COR-L47 (cell line): ENCODE data around the gene SPATS2.
"Not testable (repeated sequence)": the region's sequence is repeated elsewhere in the genome, so short reads cannot be mapped to it uniquely, and the experiment has no call there.

Source experiments
- DNase-seq: peaks from one replicate; lab custom pipeline; 2025; lab: John Stamatoyannopoulos, UW

SPATS2 gene

DNA sequence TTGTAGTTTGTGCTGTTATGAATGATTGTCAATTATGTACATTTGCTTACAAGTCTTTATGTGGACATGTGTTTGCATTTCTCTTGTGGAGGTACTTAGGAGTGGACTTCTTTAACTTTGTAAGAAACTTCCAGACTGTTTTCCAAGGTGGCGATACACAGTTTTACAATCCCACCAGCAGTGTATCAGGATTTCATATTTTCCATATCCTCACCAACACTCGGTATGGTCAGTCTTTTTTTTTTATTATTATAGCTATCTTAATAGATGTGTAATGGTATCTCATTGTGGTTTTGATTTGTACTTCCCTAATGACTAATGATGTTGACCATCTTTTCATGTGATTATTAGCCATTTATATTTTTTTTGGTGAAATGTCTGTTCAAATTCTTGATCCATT is 97.9 kb downstream of the SPATS2 start:
- no peak for DNase-seq

DNA sequence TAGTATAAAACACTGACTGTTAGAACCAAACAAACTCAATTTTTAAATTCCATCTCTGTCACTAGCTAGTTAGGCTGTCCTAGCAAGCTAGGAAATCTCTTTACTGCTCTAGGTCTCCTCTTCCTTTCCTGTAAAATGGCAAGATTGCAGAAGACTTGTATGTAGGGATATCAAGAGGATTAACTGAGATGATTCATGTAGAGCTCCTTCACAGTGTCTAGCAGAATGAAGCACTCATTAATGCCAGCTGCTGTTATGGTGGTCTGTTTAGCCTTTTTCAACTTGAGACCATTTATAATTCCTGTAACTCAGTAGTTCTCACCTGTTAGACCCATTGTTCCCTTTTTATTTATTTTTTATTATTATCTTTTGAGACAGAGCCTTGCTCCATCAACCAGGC is 103.7 kb downstream of the SPATS2 start:
- DNase-seq, result no peak

DNA sequence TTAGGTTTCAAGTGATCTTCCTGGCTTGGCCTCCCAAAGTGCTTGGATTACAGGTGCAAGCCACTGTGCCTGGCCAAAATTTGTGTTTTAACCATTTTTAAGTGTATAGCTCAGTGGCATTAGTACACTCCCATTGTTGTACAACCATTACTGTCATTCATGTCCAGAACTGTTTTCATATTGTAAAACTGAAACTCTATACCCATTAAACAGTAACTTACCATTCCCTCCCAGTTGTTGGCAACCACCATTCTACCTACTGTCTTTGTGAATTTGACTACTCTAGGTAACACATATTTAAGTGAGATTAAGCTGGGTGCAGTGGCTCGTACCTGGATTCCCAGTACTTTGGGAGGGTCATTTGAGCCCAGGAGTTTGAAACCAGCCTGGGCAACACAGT is 104.3 kb downstream of the SPATS2 start:
- DNase-seq, result no peak

DNA sequence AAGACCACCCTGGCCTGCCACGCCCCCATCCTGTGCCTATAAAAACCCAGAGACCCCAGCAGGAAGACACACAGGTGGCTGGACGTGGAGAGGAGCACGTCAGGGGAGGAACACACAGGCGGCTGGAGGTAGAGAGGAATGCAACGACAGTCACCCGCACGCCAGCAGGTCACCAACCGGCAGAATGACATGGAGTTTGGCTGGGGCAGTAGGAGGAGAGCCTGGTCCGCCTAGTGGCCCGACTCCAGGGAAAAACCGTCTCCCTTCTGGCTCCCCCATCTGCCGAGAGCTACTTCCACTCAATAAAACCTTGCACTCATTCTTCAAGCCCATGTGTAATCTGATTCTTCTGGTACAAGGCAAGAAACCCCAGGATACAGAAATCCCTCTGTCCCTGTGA is 108.8 kb downstream of the SPATS2 start:
- DNase-seq, result no peak

- DNase-seq, result no peak
Observed at GRCh38 chr12:49478949-49479664, 111.8 kb downstream of the SPATS2 start.

GRCh38 chr12:49482095-49483051 is 115.1 kb downstream of the SPATS2 start:
- peak; percentile 77 for DNase-seq

- no peak for DNase-seq
Observed at GRCh38 chr12:49483619-49484018, 116.4 kb downstream of the SPATS2 start.

- no peak for DNase-seq
Observed at GRCh38 chr12:49487605-49488004, 120.3 kb downstream of the SPATS2 start.

DNA sequence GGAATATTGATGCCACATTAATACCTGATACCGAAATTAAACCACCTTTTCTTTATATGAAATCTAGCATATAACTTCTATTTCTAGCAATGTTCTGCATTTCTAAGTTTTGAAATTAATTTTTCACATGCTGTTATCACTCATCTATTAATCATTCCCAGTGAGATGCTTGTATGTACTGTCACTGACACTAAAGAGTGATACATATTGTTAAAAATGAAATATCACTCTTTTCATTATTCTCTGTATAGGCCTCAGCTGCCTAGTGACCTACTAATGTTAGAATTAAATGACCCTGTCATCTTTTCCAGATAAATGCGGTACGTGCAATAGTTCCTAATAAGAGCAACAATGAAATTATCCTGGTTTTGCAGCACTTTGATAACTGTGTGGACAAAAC is 121.9 kb downstream of the SPATS2 start:
- DNase-seq, result no peak

DNA sequence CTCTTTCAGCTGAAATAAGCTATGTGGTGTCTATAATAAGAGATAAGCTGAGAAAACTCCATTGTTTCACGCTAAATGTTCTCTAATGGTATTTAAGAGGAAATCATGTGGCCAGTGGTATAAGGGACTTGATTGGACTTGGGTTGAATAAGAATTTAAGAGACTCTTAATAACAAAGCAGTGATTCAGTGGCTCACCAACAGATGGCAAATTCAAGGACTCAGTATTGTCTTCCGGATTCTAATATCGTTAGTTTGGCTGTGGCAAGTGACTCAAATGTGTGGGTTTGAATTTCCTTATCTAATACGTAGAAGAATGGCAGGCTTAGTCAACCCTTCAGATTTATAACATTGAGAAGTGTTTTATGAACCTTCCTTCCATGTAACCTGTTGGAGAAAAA is 122.5 kb downstream of the SPATS2 start:
- DNase-seq, result no peak

DNA sequence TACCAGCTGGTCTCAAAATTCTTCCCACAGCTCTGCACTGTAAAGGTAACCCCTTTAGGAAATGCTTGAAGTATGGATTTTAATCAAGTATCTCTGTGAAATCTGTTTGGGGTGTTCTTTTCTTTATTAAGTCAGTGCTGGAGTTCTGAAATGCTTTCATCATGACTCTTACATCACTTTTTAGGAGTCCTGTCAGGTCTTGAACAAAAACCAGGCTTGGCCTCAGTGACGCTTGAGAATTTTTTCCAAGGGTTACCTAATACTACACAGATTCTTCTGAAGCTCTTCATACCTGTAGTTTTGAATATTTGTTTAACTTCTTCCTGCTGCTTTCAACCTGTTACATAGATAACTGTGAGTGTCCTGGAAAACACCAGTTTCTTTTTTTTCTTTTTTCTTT is 124.6 kb downstream of the SPATS2 start:
- DNase-seq, result no peak

DNA sequence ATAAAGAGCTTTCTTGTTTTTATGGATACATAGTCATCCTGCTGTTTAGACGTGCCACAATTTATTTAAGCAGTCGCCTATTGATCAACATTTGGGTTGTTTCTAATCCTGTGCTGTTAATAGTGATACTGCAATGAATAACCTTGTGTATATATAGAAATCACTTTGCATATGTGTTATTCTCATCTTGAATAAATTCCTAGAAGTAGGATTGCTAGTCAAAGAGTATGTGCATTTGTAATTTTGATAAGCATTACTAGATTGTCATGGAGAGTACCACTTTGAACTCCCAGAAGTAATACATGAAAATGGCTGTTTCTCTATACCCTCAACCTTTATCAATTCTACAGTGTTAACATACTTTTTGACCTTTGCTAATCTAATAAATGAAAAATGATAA is 126.6 kb downstream of the SPATS2 start:
- DNase-seq, result no peak

- DNase-seq, result no peak
Observed at GRCh38 chr12:49496417-49497360, 129.4 kb downstream of the SPATS2 start.

DNA sequence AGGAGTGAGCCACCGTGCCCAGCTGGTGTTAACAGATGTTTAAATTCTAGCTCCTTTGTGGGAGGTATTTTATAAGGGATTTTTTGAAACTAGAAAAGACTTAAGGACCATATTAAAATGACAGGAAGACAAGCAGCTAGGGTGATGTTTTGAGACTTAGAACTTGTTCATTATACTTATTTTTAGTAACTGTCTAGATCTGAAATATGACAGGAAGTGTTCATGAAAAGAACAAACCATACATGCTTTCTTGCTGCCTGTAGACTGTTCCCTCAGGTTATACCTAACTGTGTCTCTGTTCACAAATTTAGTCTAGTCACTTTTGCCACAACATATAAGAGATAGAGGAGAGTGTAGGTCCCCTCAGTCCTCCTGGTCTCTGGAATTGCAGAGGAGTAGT is 134.6 kb downstream of the SPATS2 start:
- DNase-seq, result no peak

DNA sequence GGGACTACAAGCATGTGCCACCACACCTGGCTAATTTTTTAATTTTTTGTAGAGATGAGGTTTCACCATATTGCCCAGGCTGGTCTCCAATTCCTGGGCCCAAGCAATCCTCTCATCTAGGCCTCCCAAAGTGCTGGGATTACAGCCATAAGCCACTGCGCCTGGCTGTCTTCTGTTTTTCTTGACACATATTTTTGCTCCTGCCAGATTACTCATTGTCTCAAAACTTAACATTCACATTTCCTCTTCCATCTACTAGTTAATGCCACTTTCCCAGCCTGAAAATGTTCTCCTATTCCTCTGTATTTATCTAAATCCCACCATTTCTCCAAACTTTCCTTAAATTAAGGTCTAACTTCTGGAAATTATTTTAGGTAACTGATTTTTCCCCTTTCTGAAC is 135.3 kb downstream of the SPATS2 start:
- no peak for DNase-seq

- no peak for DNase-seq
Observed at GRCh38 chr12:49503674-49504180, 136.5 kb downstream of the SPATS2 start.

DNA sequence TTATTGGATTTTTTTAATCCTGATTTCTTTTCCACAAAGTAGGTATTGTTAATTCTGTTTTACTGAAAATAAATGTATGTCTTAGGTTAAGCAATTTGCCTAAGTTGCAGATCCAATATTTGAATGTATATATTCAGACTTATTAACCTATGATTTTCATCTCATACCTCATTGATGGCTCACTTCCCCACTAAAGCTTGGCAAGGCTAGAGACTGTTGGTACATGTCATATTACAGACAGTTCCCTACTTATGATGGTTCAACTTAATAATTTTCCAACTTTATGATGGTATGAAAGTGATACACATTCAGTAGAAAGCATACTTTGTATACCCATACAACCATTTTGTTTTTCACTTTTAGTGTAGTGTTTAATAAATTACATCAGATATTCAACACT is 138.4 kb downstream of the SPATS2 start:
- no peak for DNase-seq

GRCh38 chr12:49507139-49507538 is 139.9 kb downstream of the SPATS2 start:
- no peak for DNase-seq

DNA sequence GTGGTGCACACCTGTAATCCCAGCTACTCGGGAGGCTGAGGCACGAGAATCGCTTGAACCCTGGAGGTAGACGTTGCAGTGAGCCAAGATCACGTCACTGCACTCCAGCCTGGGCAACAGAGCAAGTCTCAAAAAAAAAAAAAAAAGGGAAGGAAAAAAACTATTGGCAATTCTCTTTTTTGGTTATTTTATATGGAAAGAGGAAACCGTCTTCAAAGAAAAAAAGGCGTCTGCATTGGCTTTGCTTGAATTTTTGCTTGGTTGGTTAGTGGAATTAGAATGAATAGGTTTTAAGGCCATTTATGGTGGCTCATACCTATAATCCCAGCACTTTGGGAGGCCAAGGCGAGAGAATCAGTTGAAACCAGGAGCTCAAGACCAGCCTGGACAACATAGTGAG is 142.4 kb downstream of the SPATS2 start:
- DNase-seq, result not testable (repeated sequence)

DNA sequence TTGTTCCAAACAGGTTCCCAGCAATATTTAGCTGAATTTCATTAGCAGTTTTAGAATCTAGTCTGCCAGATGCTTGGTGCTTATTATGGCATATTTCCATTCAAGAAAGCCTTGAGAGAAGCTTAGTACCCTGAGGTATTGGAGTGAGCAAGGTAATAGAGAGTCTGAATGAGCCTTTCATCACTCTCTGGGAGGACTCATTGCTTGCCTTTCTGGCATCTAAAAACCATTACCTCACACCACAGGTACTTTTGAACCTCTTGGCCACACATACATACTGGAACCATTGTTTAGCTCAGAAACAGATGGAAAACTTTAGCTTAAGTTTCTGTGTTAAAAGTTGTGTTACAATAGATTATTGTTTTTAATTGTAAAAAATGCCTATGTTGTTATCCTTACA is 144.1 kb downstream of the SPATS2 start:
- DNase-seq, result no peak

GRCh38 chr12:49512546-49512945 is 145.3 kb downstream of the SPATS2 start:
- no peak for DNase-seq

DNA sequence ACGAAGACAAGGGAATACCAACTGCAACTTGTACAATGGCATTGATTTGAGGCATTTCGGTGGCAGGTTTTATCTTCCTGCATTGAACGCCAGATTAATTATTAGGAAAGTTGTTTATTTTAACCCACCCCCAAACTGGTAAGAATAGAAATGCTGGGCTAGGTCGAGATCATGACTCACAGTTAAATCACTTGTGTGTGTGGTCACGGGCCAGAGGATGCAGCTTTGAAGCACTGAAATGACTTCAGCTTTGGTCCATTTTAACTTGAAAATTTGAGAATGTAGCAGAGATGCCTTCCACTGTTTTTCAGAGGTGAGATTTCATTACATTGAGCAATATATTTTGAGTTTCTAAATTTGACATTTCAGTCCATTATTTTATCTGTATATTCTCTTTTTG is 148.0 kb downstream of the SPATS2 start:
- DNase-seq, result no peak
